ENCODE data around the gene KIAA0408. TPM values are rescaled to one million over a fixed set of nuclear protein-coding genes. Genes with fewer than 3 reads are reported as not detected.

Gene KIAA0408
- total and polyA plus RNA-seq, 2 of the 8 experiments (the other 6 are each of a cell fraction or from before 2014, with no cell fraction given) = 3.3 to 10.8 TPM

- ChIA-PET POLR2A (ENCODE audit: partially characterized antibody) (no interaction called here), CTCF (ENCODE audit: partially characterized antibody) (no interaction called here)
- Histone ChIP-seq H2BK120ac (replicated peaks; ENCODE audit: low read depth, low read length) (no peak overlapping the region), H4K20me1 (replicated peaks in 1 of 2; ENCODE audit: control insufficient read depth in 1 of 2, insufficient read depth in 2 of 2, low read length in 2 of 2) (no peaks in the 10 kb centered on the region), H3K36me3 (ENCODE audit: control insufficient read depth in 2 of 4, insufficient read depth in 4 of 4, low read length in 3 of 4) (no peaks in the 10 kb centered on the region), H4K5ac (ENCODE audit: insufficient read length, low read depth, low read length) (no peak overlapping the region), H3K79me2 (ENCODE audit: control insufficient read depth in 1 of 2, insufficient read depth in 2 of 2, low read length in 2 of 2) (no peaks in the 10 kb centered on the region), H2AFZ (ENCODE audit: low read length) (no peak overlapping the region), H3K23ac (ENCODE audit: insufficient read length) (no peak overlapping the region), H3K27ac (ENCODE audit: low read depth, low read length) (no peak overlapping the region), H3K9ac (replicated peaks in 1 of 4; ENCODE audit: extremely low read depth in 1 of 4, low read depth in 3 of 4, low read length in 3 of 4) (no peak overlapping the region), H3K4me3 (ENCODE audit: extremely low read depth in 1 of 4, insufficient read depth in 2 of 4, low read depth in 3 of 4, low read length in 4 of 4) (no peak overlapping the region), H2BK20ac (ENCODE audit: low read length) (no peak overlapping the region), H3K23me2 (ENCODE audit: low read depth, low read length) (no peaks in the 10 kb centered on the region), H2AK5ac (ENCODE audit: low read depth, low read length) (no peak overlapping the region), H3K79me1 (ENCODE audit: low read depth, low read length) (no peaks in the 10 kb centered on the region), H3K4me1 (replicated peaks in 1 of 4; ENCODE audit: control insufficient read depth in 3 of 4, insufficient read depth in 4 of 4, low read length in 3 of 4) (no peaks in the 10 kb centered on the region), H2BK12ac (ENCODE audit: low read depth, low read length) (no peak overlapping the region), H3K18ac (ENCODE audit: extremely low read depth, low read length) (no peak overlapping the region), H3K4me2 (ENCODE audit: insufficient read depth in 1 of 2, low read depth in 2 of 2, low read length in 2 of 2) (no peak overlapping the region), H4K91ac (replicated peaks; ENCODE audit: insufficient read length, low read length) (no peak overlapping the region), H2BK15ac (ENCODE audit: low read length) (no peak overlapping the region), H3K27me3 (replicated peaks in 1 of 4; ENCODE audit: control insufficient read depth in 3 of 4, extremely low read depth in 1 of 4, insufficient read depth in 3 of 4, low read length in 3 of 4) (no peaks in the 10 kb centered on the region), H2BK5ac (ENCODE audit: low read depth, low read length) (no peak overlapping the region), H3K4ac (replicated peaks; ENCODE audit: insufficient read length, low read depth, low read length) (no peak overlapping the region), H3K14ac (ENCODE audit: insufficient read length) (no peak overlapping the region), H4K8ac (ENCODE audit: extremely low read depth, insufficient read depth, low read length) (no peak overlapping the region), H3K9me3 (ENCODE audit: insufficient read depth in 2 of 2, low read depth in 1 of 2, low read length in 1 of 2) (no peaks in the 10 kb centered on the region), H3K56ac (replicated peaks; ENCODE audit: insufficient read length, low read depth, low read length) (no peak overlapping the region)
- WGBS, 2 experiments (ENCODE audit: extremely low coverage in 1 of 2, insufficient coverage in 1 of 2, insufficient read length in 1 of 2, insufficient replicate concordance in 2 of 2, low coverage in 1 of 2, low lambda C conversion rate in 2 of 2, missing lambda C conversion rate in 1 of 2) = 94% methylated on average over 3 of the region's 3 CpGs; no CpG with 5 or more reads in 1 of the 2 experiments
- TF ChIP-seq MAFK (IDR thresholded peaks at IDR 0.05; ENCODE audit: low read depth, low read length) (no peak), BRCA1 (IDR thresholded peaks at IDR 0.05; ENCODE audit: low read depth, low read length) (no peak), ATF3 (IDR thresholded peaks at IDR 0.05; ENCODE audit: insufficient read depth, low read depth, low read length) (no peak), SIX5 (IDR thresholded peaks at IDR 0.05; ENCODE audit: low read depth, low read length) (no peak), JUND (IDR thresholded peaks at IDR 0.05; ENCODE audit: low read length) (no peak)
- TF ChIP-seq, protein P1, sequence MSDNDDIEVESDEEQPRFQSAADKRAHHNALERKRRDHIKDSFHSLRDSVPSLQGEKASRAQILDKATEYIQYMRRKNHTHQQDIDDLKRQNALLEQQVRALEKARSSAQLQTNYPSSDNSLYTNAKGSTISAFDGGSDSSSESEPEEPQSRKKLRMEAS (IDR thresholded peaks at IDR 0.05) = no peak
- TF ChIP-seq, protein P2, sequence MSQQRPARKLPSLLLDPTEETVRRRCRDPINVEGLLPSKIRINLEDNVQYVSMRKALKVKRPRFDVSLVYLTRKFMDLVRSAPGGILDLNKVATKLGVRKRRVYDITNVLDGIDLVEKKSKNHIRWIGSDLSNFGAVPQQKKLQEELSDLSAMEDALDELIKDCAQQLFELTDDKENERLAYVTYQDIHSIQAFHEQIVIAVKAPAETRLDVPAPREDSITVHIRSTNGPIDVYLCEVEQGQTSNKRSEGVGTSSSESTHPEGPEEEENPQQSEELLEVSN (IDR thresholded peaks at IDR 0.05) = no peak
- DNase-seq (ENCODE audit: low read depth in 1 of 2, low spot score in 2 of 2) (no peak), FAIRE-seq (no peak)
Measured at GRCh38 chr6:127436578-127437110, 22.5 kb downstream of the KIAA0408 start.

Data from H1 (cell line).